SKM-1 treated with dmso at 0.1 percent for 144 hours (cell line): ENCODE data around the gene F10.
"Not testable (repeated sequence)": the region's sequence is repeated elsewhere in the genome, so short reads cannot be mapped to it uniquely, and the experiment has no call there.

Source experiments
- DNase-seq: peaks from one replicate; lab custom pipeline; 2025; ENCODE audit not compliant: unreplicated experiment; lab: John Stamatoyannopoulos, UW

Gene F10

GRCh38 chr13:113122550-113123225 lies at the start of gene F10:
F10 (plus strand) TSS chr13:113122799; CDS start chr13:113122856, 57 bp downstream.
- no peak for DNase-seq

GRCh38 chr13:113073942-113074341 lies 48.7 kb upstream of the F10 start:
- DNase-seq, result no peak

GRCh38 chr13:113074401-113074800 lies 48.2 kb upstream of the F10 start:
- DNase-seq, result no peak

GRCh38 chr13:113074876-113075275 lies 47.7 kb upstream of the F10 start:
- DNase-seq, result no peak

- DNase-seq, result no peak
Observed at GRCh38 chr13:113075711-113076110, 46.9 kb upstream of the F10 start.

GRCh38 chr13:113076681-113077401 lies 45.8 kb upstream of the F10 start:
- no peak for DNase-seq

- no peak for DNase-seq
Observed at GRCh38 chr13:113077566-113077952, 45.0 kb upstream of the F10 start.

- DNase-seq, result no peak
Observed at GRCh38 chr13:113077953-113078901, 44.4 kb upstream of the F10 start.

GRCh38 chr13:113078902-113079780 lies 43.5 kb upstream of the F10 start:
- DNase-seq, result no peak

- DNase-seq, result not testable (repeated sequence)
Observed at GRCh38 chr13:113079781-113080080, 42.9 kb upstream of the F10 start.

GRCh38 chr13:113080361-113080831 lies 42.2 kb upstream of the F10 start:
- DNase-seq, result no peak

GRCh38 chr13:113080901-113081521 lies 41.6 kb upstream of the F10 start:
- no peak for DNase-seq

- no peak for DNase-seq
Observed at GRCh38 chr13:113082198-113083021, 40.2 kb upstream of the F10 start.

- DNase-seq, result no peak
Observed at GRCh38 chr13:113083022-113083373, 39.6 kb upstream of the F10 start.

- no peak for DNase-seq
Observed at GRCh38 chr13:113083402-113084061, 39.1 kb upstream of the F10 start.

GRCh38 chr13:113084094-113084942 lies 38.3 kb upstream of the F10 start:
- no peak for DNase-seq

- DNase-seq, result no peak
Observed at GRCh38 chr13:113084943-113085540, 37.6 kb upstream of the F10 start.
